ENCODE results near the gene CCDC136.

Gene CCDC136

DNA sequence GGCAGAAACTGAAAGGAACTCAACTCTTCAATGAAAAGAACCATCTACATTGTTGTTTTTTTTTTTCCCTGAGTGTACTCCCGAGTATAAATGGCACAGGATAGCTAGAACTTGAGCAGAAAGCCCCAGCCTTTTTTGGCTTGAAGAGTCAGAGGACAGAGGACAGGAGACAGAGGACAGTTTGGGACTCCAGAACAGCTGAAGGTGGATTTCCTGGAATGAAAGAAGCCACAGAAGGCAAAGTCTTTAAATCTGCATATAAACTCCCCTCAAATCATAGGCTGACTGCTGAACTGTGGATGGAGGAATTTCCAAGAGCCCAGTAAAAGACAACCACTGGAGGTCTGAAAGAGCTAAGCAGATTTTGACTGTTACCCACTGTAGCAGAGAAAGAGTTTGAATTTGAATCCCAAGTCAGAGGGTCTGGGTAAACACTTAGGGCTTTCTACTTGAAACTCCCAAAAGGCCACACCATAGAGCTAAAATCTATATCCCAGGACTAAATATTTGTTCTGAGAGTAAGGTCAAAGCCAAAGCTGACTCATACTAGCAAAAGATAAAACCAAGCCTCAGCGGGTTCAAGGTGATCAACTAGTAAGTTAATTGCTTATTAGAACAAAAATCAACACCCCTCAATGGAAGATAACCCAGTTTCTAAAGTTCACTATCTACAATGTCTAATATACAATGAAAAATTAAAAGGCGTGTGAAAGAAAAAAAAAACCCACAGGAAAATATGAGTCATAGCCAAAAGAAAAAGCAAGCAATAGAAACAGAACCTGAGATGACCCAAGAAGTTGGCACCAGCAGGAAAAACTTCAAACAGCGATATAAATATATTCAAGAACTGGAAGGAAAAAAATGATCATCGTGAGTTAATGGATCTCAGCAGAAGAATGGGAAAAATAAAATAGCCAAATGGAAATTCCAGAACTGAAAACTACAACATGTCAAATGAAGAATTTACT lies 14.3 kb upstream of the CCDC136 start:
- no peak for DNase-seq

DNA sequence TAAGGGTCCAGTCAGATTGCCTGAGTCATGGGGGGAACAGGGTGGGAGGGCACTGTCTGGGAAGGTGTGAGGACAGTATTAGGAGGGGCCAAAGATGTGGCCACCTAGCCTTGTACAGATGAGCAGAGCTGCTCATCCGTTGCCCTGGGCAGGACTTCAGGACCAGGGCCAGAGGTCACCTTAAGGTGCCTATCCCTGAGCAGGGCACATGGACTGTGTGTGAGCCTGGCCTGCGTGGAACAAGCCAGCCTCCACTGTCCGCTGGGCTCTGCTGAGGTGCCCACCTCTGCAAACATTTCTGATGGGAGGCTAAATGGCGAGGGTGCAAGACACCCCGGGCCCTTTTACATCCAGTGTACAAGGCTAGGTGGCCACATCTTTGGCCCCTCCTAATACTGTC lies 12.8 kb upstream of the CCDC136 start:
- no peak for DNase-seq

DNA sequence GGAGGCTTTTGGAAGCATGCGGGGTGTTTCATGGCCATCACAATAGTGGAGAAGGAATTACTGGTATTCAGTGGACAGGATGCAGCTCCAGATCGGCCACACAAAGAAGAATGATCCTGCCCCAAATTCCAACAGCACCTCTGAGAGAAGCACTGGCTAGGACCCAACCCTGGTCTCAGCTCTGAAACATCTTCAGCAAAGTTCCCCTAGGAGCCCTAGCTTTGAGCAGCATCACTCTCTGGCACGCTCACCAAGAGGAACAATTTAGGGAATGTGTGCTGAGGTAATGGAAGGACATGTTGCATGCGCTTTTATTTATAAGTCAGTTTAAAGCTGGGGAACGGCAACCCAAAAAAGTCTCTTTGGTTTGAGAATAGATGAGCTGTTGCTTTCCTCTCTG lies 10.6 kb upstream of the CCDC136 start:
- no peak for DNase-seq

DNA sequence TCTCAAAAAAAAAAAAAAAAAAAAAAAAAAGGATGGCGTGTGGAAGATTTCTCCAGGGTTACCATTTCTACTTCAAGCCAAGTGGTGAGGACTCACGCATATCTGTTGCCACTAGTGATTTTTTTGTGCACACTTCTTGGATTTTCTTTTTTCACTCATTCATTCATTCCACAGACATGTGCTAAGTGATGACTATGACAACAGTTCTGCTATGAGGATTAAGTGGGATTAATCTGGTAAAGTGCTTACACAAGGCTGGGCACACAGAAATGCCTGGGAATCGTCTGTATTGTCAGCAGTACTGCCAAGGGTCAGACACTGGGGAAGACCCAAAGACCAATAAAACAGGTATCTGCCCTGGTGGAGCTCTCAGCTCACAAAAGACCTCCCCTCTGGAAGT lies 9.9 kb upstream of the CCDC136 start:
- DNase-seq, result no peak

DNA sequence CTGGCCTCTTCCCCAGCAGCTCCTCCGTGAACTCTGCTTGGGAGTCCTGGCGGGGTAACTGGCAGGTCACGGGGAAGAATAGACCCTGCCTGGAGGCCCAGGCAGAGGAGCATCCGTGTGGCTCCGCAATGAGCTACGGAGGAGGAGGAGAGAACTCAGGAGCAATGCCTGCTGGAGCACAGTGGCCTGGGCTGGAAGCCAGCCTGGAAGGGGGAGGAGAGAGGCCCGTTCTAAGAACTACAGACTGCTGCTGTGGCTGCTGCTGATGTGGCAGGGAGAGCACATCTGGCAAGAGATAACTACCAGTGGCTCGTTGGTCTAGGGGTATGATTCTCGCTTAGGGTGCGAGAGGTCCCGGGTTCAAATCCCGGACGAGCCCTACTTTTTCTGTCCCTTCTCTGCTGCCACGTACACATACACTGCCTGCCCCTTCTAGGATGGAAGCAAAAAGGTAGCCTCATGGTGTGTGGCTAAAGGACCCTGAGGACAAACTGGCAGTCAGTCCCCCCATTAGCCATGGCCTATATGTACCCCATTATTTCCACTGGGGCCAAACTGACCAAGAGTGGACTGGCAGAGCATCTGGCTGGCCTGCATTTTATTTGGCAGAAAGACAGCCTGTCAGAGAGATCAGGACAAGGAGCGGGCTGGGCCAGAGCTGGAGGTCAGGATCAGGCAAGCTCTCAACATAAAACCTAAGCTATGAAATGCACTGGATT lies 8.5 kb upstream of the CCDC136 start:
- DNase-seq, result peak; percentile 41

DNA sequence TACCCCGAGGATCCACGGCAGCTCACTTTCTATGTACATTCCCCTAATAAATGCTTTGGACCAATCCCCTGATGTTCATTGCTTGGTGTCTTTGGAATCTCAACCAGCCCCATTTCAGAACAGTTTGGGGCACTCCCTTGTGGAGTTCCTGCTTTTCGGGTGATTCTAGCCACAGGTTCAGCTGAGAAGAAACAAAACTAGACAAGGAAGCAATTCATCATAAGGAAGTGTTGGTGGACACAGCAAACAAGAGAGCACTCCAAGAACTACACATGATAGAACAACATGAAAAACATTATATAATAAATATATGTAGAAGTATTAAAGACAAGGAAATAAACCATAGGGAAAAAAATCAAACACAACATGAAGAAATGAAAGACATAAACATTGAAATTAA lies 6.0 kb upstream of the CCDC136 start:
- DNase-seq, result no peak

DNA sequence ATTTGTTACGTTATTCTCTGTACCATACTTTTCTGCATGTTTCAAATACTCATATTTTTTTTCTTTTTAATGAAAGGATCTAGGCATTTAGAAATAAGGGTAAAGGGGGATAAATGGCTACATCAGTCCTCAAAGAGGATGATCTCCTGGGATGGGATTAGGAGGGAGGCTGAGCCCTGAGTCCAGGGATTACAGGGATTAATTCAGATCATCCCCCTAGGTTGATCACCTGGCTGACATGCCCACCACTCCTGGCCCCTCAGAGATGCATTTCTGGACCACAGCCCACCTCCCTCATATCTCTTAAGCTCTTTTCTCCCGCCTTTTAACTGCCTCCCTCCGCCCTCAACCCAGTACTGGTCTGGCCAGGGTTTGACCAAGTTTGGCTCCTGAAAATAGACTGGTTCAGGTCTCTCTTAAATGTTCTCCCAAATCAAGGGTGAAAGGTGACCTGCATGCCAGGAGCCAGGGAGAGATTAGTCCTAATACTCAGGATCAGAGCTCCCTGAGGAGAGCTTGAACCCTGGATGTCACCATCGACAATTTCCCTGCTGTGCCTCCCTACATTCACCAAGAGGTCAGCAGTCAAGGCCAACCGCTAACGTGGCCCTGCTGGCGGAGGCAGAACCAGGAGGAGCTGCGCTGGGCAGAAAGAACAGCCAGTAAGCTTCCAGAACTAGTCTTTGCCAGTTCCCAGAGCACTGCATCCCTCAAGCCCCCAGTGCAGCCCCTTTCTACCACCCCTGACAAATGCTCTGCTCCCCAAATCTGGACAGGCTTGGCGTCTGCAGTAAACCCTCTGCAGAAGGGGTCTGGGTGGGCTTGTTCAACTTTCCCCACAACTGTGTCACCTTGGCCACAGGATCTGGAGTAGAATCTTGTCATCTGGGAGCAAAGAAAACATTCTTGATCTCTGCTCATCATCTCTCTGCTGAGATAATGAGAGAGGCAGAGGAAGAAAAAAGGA lies 3.0 kb upstream of the CCDC136 start:
- DNase-seq, result no peak

DNA sequence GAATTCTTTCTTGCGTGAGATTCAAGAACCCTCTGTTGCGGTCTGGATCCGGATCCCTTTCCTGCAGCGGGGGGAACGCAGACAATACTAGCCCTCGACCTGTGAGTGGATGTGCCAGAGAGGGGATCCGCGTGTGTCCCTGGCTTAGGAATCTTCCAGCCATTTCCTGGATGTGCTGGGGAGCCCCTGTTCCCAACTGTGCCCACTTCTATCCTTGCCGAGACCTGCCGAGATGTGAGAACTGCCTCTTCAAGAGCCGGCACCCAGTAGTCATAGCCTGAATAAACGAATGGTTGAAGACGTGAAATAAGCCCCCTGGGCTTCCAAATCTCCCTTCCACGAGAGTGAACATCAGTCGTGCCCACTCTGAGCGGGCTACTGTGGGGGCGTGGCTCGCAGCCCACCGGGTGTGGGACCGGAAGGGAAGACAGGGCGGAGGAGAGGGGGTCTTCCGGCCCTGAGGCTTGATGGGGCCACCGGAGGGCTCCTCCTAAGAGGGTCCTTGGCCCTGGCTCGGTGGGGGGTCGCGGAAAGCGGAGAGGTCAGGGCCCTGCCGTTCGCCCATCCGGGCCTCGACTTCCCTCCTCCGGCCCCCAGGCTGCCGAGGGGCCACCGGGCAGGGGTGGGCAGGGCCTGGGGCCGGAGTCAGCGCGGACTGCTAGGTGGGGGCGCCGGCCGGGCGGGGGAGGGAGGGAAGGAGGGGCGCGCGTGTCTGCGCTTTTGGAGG lies 1.3 kb upstream of the CCDC136 start:
- DNase-seq, result no peak

DNA sequence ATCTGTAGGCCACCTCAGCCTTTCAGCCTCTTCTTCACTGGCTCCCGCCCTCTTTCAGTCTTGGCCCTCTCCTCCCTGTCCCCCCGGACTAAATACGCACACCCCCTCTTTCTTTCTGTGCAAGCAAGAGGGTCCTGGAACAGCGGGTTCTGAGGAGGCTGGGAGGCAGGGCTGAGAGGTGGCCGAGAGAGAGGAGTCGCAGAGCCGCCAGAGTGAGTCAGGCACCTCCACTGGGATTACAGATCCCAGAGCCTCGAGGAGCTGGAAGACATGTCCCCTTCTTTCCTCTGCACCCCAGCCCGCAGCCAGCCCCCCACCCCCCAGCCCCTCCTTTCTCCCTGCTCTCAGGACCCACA lies 182 bp downstream of the CCDC136 start:
- DNase-seq, result no peak

DNA sequence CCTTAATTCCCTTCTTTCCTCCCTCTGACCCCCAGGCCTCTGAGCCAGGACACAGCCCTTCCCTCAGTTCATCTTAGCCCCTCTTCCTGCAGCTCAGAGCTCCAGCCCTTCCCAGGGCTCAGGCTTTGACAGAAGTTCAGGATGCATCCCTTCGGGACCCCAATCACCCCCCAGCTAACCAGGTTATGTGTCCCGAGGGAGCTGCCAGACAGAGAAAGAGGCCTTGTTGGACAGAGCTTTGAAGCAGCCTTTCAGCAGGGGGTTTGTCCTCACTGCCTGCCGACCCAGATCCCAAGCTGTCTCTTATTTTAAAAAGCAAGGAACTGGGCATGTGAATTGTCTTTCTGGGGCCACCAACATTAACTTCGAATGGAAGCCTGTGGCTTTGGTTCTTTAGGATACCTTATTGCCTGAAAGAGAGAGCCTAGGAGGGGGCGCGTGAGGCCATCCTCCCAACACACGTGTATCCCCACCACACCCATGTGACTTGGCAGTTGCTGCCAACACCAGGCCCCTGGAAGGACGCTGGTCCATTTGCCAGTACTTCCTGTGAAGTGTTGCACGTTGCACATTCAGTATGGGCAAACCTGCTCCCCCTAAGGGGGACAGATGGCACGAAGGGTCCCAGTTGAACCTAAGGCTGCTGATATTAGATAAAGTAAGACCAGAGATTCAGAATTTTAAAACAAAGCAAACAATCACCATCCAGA lies 858 bp downstream of the CCDC136 start:
- DNase-seq, result no peak

DNA sequence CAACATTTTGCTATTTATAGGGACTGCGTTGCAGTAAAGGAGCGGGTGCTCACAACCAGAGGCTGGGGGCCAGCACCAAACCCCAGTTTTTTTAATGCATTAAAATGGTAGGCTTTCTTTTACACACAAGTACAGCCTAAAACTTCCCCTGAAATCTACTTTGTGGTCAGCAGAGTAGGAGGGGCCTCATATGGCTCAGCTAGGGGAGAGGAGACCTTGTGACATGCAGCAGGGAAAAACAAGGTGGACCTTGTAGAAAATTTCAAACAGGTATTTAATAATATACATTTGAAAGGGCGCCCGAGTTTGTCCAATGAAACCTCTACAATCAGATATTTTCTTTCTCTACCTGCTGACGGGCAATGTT lies 1.4 kb downstream of the CCDC136 start:
- DNase-seq, result no peak

DNA sequence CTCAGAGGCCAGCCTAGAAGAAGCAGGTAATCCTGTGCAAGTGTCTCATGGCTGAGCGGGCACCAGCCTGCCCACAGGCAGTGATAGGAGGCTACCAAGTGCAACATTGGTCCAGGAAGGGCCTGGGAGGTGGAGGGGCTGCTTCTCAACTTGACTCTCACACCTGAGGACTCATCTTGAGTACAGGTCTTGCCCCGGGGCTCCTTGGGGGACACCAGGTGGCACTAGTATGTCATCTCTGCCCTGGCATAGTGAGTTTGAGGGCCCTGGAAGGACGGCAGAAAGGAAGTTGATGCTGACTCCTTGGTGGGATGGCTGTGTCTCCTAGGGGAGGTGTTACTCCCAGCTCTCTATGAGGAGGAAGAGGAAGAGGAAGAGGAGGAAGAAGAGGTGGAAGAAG lies 2.3 kb downstream of the CCDC136 start:
- peak; percentile 30 for DNase-seq

DNA sequence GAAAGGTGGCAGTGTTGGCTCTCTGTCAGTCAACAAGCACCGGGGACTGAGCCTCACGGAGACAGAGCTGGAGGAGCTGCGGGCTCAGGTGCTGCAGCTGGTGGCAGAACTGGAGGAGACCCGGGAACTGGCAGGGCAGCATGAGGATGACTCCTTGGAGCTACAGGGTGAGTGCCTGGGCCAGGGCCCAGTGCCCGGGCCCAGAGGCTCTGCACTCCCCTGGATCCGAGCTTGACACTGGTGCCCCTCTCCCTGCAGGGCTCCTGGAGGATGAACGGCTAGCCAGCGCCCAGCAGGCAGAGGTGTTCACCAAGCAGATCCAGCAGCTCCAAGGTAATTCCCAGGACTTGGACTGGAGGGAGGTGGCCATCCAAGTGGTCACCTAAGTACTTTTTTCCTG lies 2.7 kb downstream of the CCDC136 start:
- no peak for DNase-seq

DNA sequence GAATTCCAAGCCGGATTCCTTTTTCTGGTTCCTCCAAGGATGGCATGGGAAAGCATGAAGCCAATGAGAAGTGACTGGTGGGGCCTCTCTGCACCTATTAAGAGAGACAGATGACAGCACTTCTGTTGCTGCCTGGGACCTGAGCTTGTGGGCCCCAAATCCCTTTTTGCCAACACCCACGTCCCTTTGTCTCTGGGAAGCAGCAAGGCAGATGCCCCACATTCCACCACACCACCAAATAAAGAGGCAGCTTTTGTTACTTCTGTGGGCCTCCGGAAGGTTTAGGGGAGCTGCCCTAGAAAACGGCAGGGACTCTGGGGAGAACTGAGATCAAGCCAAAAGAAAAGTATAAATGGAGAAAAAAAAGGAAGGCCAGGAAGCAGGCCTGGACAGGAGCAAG lies 3.4 kb downstream of the CCDC136 start:
- DNase-seq, result no peak

DNA sequence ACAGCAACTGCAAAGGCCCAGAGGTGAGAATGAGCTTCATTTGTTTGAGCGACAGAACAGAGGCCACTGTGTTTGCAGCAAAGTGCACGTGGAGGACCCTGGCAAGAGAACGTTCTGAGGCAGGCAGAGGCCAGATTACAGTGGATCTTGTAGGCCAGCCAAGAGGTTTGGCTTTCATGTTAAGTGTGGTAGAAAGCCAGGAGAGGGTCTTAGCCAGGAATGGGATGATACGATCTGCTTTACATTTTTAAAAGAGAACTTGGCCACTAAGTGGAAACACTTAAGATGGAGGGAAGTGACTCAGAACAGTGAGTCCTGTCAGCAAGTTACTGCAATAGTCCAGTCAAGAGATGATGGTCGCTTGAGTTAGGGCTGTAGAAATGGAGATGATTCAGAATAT lies 4.6 kb downstream of the CCDC136 start:
- DNase-seq, result no peak

DNA sequence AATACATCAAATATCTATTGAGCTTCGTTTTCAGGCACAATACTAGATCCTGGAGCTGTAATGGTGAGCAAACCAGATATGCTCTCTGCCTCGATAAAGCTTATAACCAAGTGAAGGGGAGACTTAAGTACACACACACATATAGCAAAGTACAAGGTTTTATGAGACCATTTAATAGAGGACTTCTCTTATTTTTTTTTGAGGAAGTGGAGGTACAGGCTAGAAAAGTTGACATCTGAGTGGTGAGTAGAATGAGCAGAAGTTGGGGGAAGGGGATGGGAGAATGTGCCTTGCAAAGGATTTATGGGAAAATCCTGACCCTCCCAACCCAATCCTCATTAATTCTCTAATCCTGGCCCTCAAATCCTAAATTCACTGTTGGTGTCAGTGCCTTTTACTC lies 7.7 kb downstream of the CCDC136 start:
- no peak for DNase-seq

DNA sequence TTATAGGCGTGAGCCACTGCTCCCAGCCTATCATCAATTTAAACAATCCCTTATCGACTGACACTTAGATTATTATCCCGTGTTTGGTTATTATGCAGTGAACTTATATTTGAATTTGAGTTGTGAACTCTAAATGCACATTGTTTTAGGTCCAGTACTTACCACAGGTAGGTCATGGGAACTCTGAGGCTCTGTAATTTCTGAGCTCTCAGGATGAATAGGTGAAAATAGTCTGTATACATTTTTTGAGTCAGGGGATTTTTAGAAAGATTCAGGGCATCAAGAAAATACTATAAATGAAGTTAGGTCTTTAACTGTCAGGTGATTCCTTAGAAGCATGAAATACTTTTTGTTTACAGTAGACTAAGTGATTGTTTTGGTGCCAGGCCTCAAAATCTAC lies 8.8 kb downstream of the CCDC136 start:
- peak; percentile 9 for DNase-seq

DNA sequence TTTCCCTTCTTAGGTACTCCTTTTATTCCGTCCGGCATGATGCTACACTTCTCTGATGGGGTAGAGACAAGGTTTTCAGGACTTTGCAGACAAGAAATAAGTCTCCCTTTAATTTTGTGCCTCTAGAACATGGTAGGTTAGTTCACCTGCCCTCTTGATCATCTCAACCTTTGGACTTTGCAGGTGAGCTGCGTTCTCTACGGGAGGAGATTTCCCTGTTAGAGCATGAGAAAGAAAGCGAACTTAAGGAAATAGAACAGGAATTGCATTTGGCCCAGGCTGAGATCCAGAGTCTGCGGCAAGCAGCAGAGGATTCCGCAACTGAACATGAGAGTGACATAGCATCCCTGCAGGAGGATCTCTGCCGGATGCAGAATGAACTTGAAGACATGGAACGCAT lies 9.2 kb downstream of the CCDC136 start:
- DNase-seq, result no peak

DNA sequence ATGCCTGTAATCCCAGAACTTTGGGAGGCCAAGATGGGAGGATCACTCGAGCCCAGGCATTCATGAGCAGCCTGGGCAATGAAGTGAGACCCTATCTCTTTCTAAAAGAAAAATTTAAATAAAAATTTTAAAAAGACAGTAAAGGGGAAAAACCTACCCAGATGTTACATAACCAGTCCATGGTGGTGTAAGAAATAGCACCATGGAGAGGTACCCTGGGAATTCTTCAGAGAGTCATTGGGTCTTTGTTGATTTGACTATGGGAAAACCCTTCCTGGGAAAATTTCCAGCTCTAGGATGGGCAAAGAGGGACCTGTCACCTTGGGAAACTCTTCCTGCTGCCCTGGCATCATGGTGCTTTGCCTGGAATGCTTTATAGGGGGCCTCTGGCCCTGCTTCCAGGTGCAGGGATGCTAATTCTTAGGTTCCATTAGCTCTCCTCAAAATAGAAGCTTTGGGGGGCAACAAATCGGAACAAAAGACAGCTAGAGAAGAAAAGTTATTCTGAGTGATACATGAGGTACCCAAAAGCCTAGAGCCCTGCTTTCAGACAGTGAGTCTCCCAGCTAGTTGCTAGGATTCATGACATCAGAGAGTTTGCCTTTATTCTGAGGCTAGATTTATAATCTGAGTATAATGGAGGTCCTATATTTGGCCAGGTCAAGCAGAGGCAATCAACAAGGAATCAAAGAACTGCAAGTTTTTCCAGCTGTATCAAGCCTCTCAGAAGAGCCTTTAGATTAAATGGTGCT lies 10.1 kb downstream of the CCDC136 start:
- no peak for DNase-seq

DNA sequence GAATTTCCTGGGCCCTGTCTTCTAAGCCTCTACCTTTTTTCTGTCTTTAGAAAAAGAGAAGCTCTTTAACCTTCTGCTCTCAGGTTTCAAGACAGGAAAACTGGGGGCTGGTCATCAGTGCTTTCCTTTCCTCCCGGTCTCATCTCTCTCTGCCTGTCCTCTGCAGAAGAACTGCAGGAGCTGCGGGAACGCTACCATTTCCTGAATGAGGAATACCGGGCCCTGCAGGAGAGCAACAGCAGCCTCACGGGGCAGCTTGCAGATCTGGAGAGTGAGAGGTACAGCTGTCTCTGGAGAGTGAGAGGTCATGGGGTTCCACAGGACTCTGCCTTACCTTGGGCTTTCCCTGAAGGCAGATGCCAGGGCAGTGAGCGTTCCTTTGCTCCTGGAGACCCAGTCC lies 12.7 kb downstream of the CCDC136 start:
- DNase-seq, result no peak

DNA sequence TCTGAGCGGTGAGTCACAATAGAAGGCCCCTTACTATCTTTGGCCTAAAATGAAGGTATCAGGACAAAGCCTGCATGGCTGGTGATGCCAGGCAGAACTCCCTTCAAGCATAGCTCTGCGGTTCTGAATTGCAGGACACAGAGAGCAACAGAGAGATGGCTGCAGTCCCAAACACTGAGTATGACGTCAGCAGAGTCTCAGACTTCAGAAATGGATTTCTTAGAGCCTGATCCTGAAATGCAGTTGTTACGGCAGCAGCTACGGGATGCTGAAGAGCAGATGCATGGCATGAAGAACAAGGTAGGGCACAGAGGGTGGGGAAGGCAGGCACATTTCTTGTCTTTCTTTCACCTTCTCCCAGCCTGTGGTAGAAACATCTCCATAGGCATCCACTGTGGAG lies 13.5 kb downstream of the CCDC136 start:
- DNase-seq, result no peak
